NCI-H526 (cell line): ENCODE results near the gene ZMIZ1.

Source experiments
- DNase-seq, 2 experiments: peaks; one replicate each; lab custom pipeline; 2025; lab: John Stamatoyannopoulos, UW

Gene ZMIZ1

GRCh38 chr10:79155301-79156081 is 86.7 kb downstream of the ZMIZ1 start:
- no peak for DNase-seq

DNA sequence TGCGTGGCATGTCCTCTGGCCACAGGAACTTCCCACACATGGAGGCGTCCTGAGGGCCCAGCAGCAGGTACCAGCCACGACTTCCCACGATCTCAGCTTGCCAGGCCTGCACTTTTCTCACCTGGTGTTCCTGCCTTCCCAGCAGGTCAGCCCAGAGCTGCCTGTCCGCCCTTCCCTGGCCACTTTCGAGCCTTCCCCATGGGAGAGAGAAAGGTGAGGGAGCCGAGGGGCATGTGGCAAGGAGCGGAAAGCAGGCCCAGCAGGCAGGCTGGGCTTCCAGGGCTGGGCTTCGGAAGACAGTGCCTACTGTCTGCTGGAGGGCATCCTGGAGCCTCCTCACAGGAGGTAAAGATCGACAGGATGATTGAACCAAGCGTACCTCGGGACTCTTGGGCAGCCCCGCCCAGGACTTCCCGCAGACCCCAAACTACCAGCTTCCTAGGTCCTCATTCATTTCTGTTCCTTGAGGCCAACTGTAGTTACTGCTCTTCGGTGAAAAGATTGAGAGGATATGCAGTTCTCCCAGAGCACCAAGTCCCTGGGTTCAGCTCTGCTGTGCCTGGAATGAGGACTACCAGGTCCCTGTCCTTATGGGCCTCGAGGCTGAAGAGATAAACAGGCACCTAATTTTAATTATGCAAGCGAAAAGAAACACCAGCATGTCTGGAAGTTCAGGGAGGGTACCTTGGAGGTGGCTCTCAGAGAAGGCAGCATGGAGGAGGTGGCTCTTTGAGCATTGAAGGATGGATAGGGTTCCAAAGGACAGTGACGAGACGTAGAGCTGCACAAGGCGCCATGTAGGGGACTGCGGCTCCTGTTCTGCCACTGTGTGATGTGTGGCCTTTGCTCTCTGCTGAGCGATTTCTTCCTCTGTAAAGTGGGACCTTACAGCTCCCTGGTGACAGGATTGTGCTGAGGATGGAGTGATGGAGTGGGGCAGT is 87.8 kb downstream of the ZMIZ1 start:
- DNase-seq = no peak

GRCh38 chr10:79158004-79158340 is 89.2 kb downstream of the ZMIZ1 start:
- DNase-seq = no peak

GRCh38 chr10:79158402-79159097 is 89.8 kb downstream of the ZMIZ1 start:
- DNase-seq = no peak

GRCh38 chr10:79159141-79159651 is 90.4 kb downstream of the ZMIZ1 start:
- no peak for DNase-seq

- no peak for DNase-seq
Measured at GRCh38 chr10:79159785-79160184, 91.0 kb downstream of the ZMIZ1 start.

DNA sequence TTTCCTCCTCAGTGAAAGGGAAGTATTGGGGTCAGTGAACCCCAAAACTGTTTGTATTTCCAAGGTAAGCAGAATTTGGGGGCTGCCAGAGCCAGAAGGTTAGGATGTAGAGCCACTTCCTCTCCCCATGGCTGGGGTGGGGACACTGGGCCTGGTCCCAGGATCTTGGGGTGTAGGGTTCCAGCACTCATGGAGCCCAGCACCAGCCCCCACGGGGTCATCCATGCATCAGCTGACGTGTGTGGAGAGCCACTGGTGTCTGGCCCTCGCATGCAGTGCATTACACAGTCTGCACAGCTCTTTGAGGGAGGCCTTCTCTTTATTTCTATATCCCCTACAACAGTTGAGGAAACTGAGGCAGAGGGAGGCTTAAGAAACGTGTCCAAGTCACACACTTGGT is 91.4 kb downstream of the ZMIZ1 start:
- DNase-seq = no peak

- DNase-seq = no peak
Measured at GRCh38 chr10:79161557-79161956, 92.8 kb downstream of the ZMIZ1 start.

DNA sequence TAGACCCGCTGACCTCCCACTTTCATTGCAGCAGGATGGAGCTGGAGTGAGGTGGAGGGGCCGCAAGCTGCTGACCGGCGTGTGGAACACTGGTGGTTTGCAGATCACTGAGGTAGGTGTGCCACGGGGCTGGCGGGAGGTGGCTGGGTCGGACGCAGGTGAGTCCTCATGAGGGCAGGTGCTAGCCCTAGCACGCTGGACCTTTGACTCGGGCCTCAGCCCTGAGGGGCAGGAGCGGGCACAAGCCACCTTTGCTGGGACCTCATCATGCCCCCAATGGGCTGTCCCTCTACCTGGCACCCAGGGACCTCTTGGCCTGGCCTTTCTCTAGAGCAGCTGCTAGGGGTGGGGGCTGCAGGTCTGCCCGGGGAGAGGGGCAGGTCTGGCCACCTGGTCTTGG is 93.3 kb downstream of the ZMIZ1 start:
- no peak for DNase-seq

- no peak for DNase-seq
Measured at GRCh38 chr10:79162861-79163665, 94.3 kb downstream of the ZMIZ1 start.

- DNase-seq = no peak
Measured at GRCh38 chr10:79163666-79163975, 94.9 kb downstream of the ZMIZ1 start.

DNA sequence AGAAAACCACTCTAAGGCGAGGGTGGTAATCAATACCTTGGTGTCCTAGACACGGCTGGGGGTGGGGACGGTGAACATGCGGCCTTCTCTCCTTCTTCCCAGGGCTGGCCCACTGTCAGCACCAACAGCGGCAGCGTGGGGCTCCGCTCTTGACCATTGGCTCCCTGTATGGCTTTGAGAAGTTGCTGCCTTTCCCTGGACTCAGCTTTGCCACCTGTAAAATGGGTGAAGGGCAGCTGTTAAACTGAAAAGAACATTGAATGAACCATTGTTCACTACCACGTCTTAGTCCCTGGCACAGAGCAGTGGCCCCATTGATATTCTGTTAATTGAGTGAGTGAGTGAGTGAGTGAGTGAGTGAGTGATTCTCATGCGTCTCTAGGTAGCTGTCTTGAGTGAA is 95.3 kb downstream of the ZMIZ1 start:
- DNase-seq = no peak

GRCh38 chr10:79165070-79165778 is 96.5 kb downstream of the ZMIZ1 start:
- no peak for DNase-seq

GRCh38 chr10:79166312-79166721 is 97.6 kb downstream of the ZMIZ1 start:
- no peak for DNase-seq

GRCh38 chr10:79166741-79167140 is 98.0 kb downstream of the ZMIZ1 start:
- DNase-seq = no peak

- no peak for DNase-seq
Measured at GRCh38 chr10:79167537-79167936, 98.8 kb downstream of the ZMIZ1 start.

GRCh38 chr10:79168210-79168609 is 99.4 kb downstream of the ZMIZ1 start:
- no peak for DNase-seq

DNA sequence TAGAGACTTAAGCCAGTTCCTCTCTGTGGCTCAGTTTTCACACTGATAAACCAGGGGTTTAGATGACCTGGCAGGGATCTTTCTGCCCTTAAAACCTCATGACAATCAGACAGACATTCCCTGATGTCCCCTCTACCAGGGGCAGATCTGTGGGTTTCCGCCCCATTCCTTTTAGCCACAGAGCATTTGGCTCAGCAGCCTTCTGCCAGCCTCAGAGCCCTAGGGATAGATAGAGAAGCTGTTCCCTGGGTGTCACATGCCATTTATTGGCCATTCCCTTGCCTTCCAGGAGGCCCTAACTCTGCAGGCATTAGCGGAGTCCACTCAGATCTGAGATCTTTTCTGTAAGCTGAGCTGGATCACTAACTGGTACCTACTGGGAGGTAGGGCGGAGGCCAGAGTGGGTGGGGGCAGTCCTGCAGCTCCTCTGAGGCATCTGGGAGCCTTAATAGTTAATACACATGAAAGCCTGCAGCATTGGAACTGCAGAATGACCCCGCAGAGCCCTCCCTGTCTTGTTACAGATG is 101.5 kb downstream of the ZMIZ1 start:
- DNase-seq = no peak

DNA sequence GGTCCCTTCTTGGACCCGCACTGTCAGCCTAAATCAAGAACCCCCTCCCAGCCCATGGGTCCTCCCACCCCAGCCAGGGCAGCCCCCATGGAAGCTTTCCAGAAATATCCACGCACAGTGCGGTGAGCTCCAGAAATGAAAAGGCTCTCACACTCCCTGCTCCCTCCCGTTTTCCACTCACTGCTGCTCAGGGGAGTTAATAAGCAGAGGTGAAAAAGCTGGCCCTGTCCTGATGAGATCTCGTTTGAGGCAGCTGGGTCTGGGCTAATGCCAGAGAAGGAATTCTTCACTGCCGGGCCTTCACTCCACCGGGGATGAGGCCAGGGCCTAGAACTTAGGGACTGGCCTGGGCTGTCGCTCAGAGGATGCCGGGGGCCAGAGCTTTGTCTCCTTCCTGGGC is 102.2 kb downstream of the ZMIZ1 start:
- DNase-seq = no peak

- no peak for DNase-seq
Measured at GRCh38 chr10:79171504-79171903, 102.7 kb downstream of the ZMIZ1 start.

DNA sequence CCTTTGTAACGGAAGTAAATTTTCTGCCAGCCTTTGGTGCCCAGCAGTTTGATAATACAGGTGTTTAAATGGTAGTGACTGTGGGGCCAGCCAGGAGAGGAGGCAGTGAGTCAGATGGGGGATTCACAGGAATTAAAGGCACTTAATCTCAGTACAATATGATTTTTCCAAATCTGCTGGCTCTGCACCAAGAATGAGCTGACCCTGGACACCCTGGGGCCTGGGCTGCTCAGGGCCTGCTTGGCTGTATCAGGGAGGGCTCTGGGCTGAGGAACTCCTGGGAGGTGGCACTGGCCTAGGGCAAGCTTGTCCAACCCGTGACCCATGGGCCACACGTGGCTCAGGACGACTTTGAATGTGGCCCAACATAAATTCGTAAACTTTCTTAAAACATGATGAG is 104.1 kb downstream of the ZMIZ1 start:
- no peak for DNase-seq
